Measurements from ENCODE around the gene CISD3. TPM values are rescaled to one million over a fixed set of nuclear protein-coding genes. Genes with fewer than 3 reads are reported as not detected.

The CISD3 gene
- total RNA-seq, 1 experiment from 2014 or later = 14.1 TPM

DNA sequence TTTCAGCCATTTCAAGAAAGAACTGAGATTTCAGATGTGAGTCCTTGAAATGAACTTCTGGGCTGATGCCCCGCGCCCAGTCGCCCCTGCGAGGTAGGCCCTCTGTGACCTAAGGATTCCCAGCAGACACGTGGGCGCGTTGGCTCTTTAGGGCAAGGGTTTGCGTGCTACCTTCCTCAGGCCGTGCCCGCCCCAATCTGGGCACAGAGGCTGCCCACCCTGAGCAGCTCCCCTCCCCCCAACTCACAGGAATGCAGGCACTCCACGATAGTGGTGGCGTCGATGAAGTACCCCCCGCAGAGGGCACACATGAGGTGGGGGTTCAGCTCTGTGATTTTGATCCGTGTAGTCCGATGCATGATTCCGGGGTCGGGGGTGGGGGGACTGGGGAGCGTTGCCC lies 9.9 kb downstream of the CISD3 start:
- Histone ChIP-seq H3K9ac (ENCODE audit: low read length) (no peak overlapping the region), H3K36me3 (ENCODE audit: low read depth, low read length) (no peaks in the 10 kb centered on the region; the same call in 1 of the 2 replicates), H3K4me1 (ENCODE audit: insufficient read depth, low read length) (no peaks in the 10 kb centered on the region), H3K9me2 (replicated peaks; ENCODE audit: low read length) (no peaks in the 10 kb centered on the region), H3K9me3 (ENCODE audit: low read length) (no peaks in the 10 kb centered on the region), H3K27me3 (ENCODE audit: low read length) (no peaks in the 10 kb centered on the region), H3F3A (ENCODE audit: low read length, unreplicated experiment) (no peaks in the 10 kb centered on the region), H3K27ac (ENCODE audit: low read length) (no peak overlapping the region), H3K4me2 (ENCODE audit: low read length) (no peak overlapping the region), H2AFZ (ENCODE audit: low read length) (no peak overlapping the region), H3K79me2 (ENCODE audit: low read length) (peaks cover 44% of the 10 kb centered on the region), H3K4me3 (ENCODE audit: low read length) (no peak overlapping the region), H4K20me1 (ENCODE audit: low read length) (peaks cover 4% of the 10 kb centered on the region; the same call in 1 of the 2 replicates)
- ChIA-PET POLR2A (ENCODE audit: unreplicated experiment) (no interaction called here), CTCF (no interaction called here)
- intact Hi-C loops (cut with micrococcal nuclease) = no loop called here
- BruUV-seq (replicated peaks) = no TSS peak
- TF ChIP-seq, protein P1, sequence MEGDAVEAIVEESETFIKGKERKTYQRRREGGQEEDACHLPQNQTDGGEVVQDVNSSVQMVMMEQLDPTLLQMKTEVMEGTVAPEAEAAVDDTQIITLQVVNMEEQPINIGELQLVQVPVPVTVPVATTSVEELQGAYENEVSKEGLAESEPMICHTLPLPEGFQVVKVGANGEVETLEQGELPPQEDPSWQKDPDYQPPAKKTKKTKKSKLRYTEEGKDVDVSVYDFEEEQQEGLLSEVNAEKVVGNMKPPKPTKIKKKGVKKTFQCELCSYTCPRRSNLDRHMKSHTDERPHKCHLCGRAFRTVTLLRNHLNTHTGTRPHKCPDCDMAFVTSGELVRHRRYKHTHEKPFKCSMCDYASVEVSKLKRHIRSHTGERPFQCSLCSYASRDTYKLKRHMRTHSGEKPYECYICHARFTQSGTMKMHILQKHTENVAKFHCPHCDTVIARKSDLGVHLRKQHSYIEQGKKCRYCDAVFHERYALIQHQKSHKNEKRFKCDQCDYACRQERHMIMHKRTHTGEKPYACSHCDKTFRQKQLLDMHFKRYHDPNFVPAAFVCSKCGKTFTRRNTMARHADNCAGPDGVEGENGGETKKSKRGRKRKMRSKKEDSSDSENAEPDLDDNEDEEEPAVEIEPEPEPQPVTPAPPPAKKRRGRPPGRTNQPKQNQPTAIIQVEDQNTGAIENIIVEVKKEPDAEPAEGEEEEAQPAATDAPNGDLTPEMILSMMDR (conservative IDR thresholded peaks at IDR 0.05; ENCODE audit: low read depth, low read length) = no peak
- TF ChIP-seq EZH2phosphoT487 (IDR thresholded peaks at IDR 0.05; ENCODE audit: borderline replicate concordance, low read length) = no peak
- DNase-seq (no peak), ATAC-seq (no peak)

DNA sequence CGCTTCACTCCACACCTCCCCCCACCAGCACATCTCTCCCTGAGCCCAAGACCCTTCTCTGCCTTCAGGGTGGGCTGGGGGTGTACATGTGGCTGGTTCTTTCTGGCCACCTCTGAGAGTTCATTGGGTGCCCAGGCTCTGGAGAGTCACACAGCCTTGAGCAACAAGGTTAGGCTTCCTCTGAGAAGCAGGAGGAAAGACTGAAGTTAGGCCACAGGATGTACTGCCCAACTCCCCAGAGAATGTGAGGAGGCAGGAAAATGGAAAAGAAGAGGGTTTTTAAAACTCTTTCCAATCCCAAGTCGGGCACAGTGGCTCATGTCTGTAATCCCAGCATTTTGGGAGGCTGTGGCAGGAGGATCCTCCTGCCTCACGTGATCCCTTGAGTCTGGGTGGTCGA lies 10.7 kb downstream of the CISD3 start:
- Histone ChIP-seq H3F3A (ENCODE audit: low read length, unreplicated experiment) (no peaks in the 10 kb centered on the region), H3K9me2 (replicated peaks; ENCODE audit: low read length) (no peaks in the 10 kb centered on the region), H3K79me2 (ENCODE audit: low read length) (peaks cover 51% of the 10 kb centered on the region), H2AFZ (ENCODE audit: low read length) (no peak overlapping the region), H3K4me2 (ENCODE audit: low read length) (no peak overlapping the region), H3K4me1 (ENCODE audit: insufficient read depth, low read length) (no peaks in the 10 kb centered on the region), H3K27ac (ENCODE audit: low read length) (no peak overlapping the region), H4K20me1 (ENCODE audit: low read length) (peaks cover 4% of the 10 kb centered on the region; the same call in 1 of the 2 replicates), H3K9me3 (ENCODE audit: low read length) (no peaks in the 10 kb centered on the region), H3K4me3 (ENCODE audit: low read length) (no peak overlapping the region), H3K27me3 (ENCODE audit: low read length) (no peaks in the 10 kb centered on the region), H3K36me3 (ENCODE audit: low read depth, low read length) (no peaks in the 10 kb centered on the region; the same call in 1 of the 2 replicates), H3K9ac (ENCODE audit: low read length) (no peak overlapping the region)
- DNase-seq (no peak), ATAC-seq (no peak)
- intact Hi-C loops (cut with micrococcal nuclease) = no loop called here
- POLR2A ChIA-PET (ENCODE audit: unreplicated experiment) = no interaction called here
- TF ChIP-seq EZH2phosphoT487 (IDR thresholded peaks at IDR 0.05; ENCODE audit: borderline replicate concordance, low read length) (no peak), EZH2 (IDR thresholded peaks at IDR 0.05; ENCODE audit: low read length, unreplicated experiment) (no peak)
- TF ChIP-seq, protein P1 (conservative IDR thresholded peaks at IDR 0.05; ENCODE audit: low read depth, low read length) = no peak
- BruUV-seq (replicated peaks) = no TSS peak
- CTCF ChIA-PET = no interaction called here

DNA sequence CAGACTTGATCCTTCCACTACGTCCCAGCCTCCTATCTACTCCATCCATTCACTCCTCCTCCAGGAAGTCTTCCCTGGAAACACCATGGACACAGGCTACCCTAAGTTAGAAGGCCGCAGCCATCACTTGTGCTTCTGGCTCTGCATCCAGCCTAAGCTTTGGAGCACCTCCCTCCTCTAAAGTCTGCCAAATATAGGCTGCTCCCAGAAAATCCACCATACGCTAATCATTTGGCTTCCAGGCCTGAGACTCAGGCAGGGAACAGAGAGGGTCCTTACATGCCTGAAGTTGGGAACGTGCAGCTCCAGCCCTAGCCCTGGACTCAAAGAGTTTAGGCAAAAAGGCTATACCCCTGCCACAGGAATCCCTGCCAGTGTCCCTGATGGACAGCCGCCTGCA lies 11.3 kb downstream of the CISD3 start:
- POLR2A ChIA-PET (ENCODE audit: unreplicated experiment) = no interaction called here
- Histone ChIP-seq H3K4me3 (ENCODE audit: low read length) (no peak overlapping the region), H3K27me3 (ENCODE audit: low read length) (no peaks in the 10 kb centered on the region), H3K36me3 (ENCODE audit: low read depth, low read length) (no peaks in the 10 kb centered on the region; the same call in 1 of the 2 replicates), H3K79me2 (ENCODE audit: low read length) (peaks cover 58% of the 10 kb centered on the region), H3F3A (ENCODE audit: low read length, unreplicated experiment) (no peaks in the 10 kb centered on the region), H3K9me2 (replicated peaks; ENCODE audit: low read length) (no peaks in the 10 kb centered on the region), H4K20me1 (ENCODE audit: low read length) (peaks cover 8% of the 10 kb centered on the region; the same call in 1 of the 2 replicates), H3K9me3 (ENCODE audit: low read length) (no peaks in the 10 kb centered on the region), H3K4me1 (ENCODE audit: insufficient read depth, low read length) (peaks cover 6% of the 10 kb centered on the region), H3K4me2 (ENCODE audit: low read length) (no peak overlapping the region), H3K9ac (ENCODE audit: low read length) (no peak overlapping the region), H3K27ac (ENCODE audit: low read length) (no peak overlapping the region), H2AFZ (ENCODE audit: low read length) (no peak overlapping the region)
- CTCF ChIA-PET = no interaction called here
- DNase-seq (no peak), ATAC-seq (no peak)
- intact Hi-C loops (cut with micrococcal nuclease) = no loop called here
- BruUV-seq (replicated peaks) = no TSS peak
- no peak for TF ChIP-seq EZH2 (IDR thresholded peaks at IDR 0.05; ENCODE audit: low read length, unreplicated experiment)

Measured in PC-3 (cell line).